HepG2 (cell line): ENCODE data around the gene SLC15A3. TPM values are rescaled to one million over a fixed set of nuclear protein-coding genes. Genes with fewer than 3 reads are reported as not detected.
"Not testable (repeated sequence)": the region's sequence is repeated elsewhere in the genome, so short reads cannot be mapped to it uniquely, and the experiment has no call there.

ENCODE experiments used
- ATAC-seq: fragments of 200-7000 bp; cut with Tn5 transposase; 3 replicates; pipeline ENCODE4 v1.9.1; 2020; ENCODE audit warnings: mild to moderate bottlenecking, moderate library complexity
- BruUV-seq: library from RNA; stranded (reverse); fragments of 400-500 nt; replicated peaks from 2 replicates; lab custom pipeline; 2021; lab: Mats Ljungman, UMichigan
- CTCF ChIA-PET: fragments of 300-600 bp; formaldehyde crosslinking; extraction: SDS; loops from one replicate; lab custom pipeline; 2021; ENCODE audit warnings: low total read pairs, inconsistent platforms, low intra/inter-chr PET ratio; lab: Yijun Ruan, JAX
- POLR2A ChIA-PET: fragments of 350-600 bp; sonication (Branson Sonifier 250); formaldehyde crosslinking; loops from one replicate; lab custom pipeline; 2020; ENCODE audit warnings: antibody characterized with exemption, inconsistent platforms; lab: Yijun Ruan, JAX
- DNase-seq: peaks from one replicate; pipeline ENCODE4 v3.0.0-alpha.2; 2015; ENCODE audit warnings: low spot score
- FAIRE-seq: peaks from 3 replicates; lab custom pipeline; 2011; peaks lifted over from hg19 to GRCh38; lab: Jason Lieb, UNC
- H2AFZ ChIP-seq: one replicate; pipeline ENCODE4 v1.6.1; 2011; ENCODE audit warnings: low read length, inconsistent platforms
- H3K27ac ChIP-seq: fragments of 300-600 bp; 3 replicates; pipeline ENCODE4 v1.8.0; 2011; ENCODE audit warnings: mixed run types, mild to moderate bottlenecking, mixed read lengths, low read length, inconsistent platforms; ENCODE audit not compliant: insufficient read depth; ENCODE audit errors: extremely low read length
- H3K27me3 ChIP-seq, 2 experiments: fragments of 200-600 bp in 1 of 2; 2 replicates in 1 of 2; 3 replicates in 1 of 2; pipeline versions ENCODE4 v1.6.0 to v1.8.0; 2011; ENCODE audit warnings: low read length in 2 of 2, mild to moderate bottlenecking in 2 of 2, moderate library complexity in 2 of 2, inconsistent platforms in 1 of 2; ENCODE audit not compliant: insufficient read depth in 2 of 2, control insufficient read depth in 1 of 2
- H3K36me3 ChIP-seq, 2 experiments: fragments of 200-600 bp in 1 of 2; replicated peaks in 1 of 2; 2 replicates in 1 of 2; 3 replicates in 1 of 2; pipeline versions ENCODE4 v1.5.1 to v1.8.0; 2011; ENCODE audit warnings: low read length in 2 of 2, inconsistent platforms in 1 of 2; ENCODE audit not compliant: insufficient read depth in 2 of 2, control insufficient read depth in 1 of 2
- H3K4me1 ChIP-seq: 2 replicates; pipeline ENCODE4 v1.5.1; 2012; ENCODE audit warnings: low read length, inconsistent platforms; ENCODE audit not compliant: insufficient read depth
- H3K4me2 ChIP-seq: 2 replicates; pipeline ENCODE4 v1.6.0; 2011; ENCODE audit warnings: low read depth, low read length, inconsistent platforms
- H3K4me3 ChIP-seq, 3 experiments: fragments of 200-600 bp in 1 of 3; sonication (generic), shearing (Covaris generic) in 1 of 3; replicated peaks in 1 of 3; 2 replicates each; pipeline ENCODE4 v1.5.1; 2011 to 2016; ENCODE audit warnings: low read length in 3 of 3, inconsistent platforms in 2 of 3, low read depth in 2 of 3, mild to moderate bottlenecking in 2 of 3, control low read depth in 1 of 3, mixed read lengths in 1 of 3; ENCODE audit not compliant: insufficient read depth in 1 of 3
- H3K79me2 ChIP-seq: one replicate; pipeline ENCODE4 v1.6.1; 2011; ENCODE audit warnings: low read length, inconsistent platforms; ENCODE audit not compliant: insufficient read depth
- H3K9ac ChIP-seq: 2 replicates; pipeline ENCODE4 v1.6.0; 2011; ENCODE audit warnings: mild to moderate bottlenecking, low read depth, low read length, inconsistent platforms; ENCODE audit not compliant: insufficient read depth
- H3K9me3 ChIP-seq: 2 replicates; pipeline ENCODE4 v1.5.1; 2012; ENCODE audit warnings: mild to moderate bottlenecking, low read length
- H4K20me1 ChIP-seq: 2 replicates; pipeline ENCODE4 v1.6.0; 2011; ENCODE audit warnings: inconsistent platforms, mild to moderate bottlenecking, low read length, moderate library complexity; ENCODE audit not compliant: insufficient read depth
- ELF1 ChIP-seq: sonication (generic); formaldehyde crosslinking; IDR thresholded peaks from 2 replicates; pipeline ENCODE4 v1.4.0; 2020; ENCODE audit warnings: missing genetic modification reagents
- ZNF101 ChIP-seq: sonication (generic); formaldehyde crosslinking; IDR thresholded peaks from 2 replicates; pipeline ENCODE4 v1.4.0; 2020; ENCODE audit warnings: mild to moderate bottlenecking, low read depth, missing genetic modification reagents, borderline replicate concordance
- ZNF230 ChIP-seq: sonication (generic); formaldehyde crosslinking; IDR thresholded peaks from 2 replicates; pipeline ENCODE4 v1.4.0; 2020; ENCODE audit warnings: mild to moderate bottlenecking, missing genetic modification reagents
- ZNF839 ChIP-seq: sonication (generic); formaldehyde crosslinking; IDR thresholded peaks from 2 replicates; pipeline ENCODE4 v1.4.0; 2020; ENCODE audit warnings: missing genetic modification reagents, mild to moderate bottlenecking, borderline replicate concordance
- ZNF879 ChIP-seq: sonication (generic); formaldehyde crosslinking; IDR thresholded peaks from 2 replicates; pipeline ENCODE4 v1.8.1; 2023; ENCODE audit warnings: missing genetic modification reagents
- WGBS: methylation state at CpG from one replicate; pipeline ENCODE4 v1.1.6; 2017; ENCODE audit warnings: low lambda C conversion rate; 5-methylcytosine and 5-hydroxymethylcytosine counted together
- in situ Hi-C: cut with HindIII; loops from 2 replicates; pipeline ENCODE4 v1.10.0; 2017; ENCODE audit warnings: low pct_unique_long_range_greater_than_20kb; ENCODE audit not compliant: extremely low pct_ligation_motif_present
- intact Hi-C: fragments of 100-400 bp; cut with micrococcal nuclease; formaldehyde crosslinking; loops from one replicate; pipeline ENCODE4 v1.10.0; 2022; ENCODE audit not compliant: unreplicated experiment
- polyA plus RNA-seq, 8 experiments: library from polyadenylated mRNA; depleted of rRNA in 3 of 8; stranded (reverse) in 7 of 8; unstranded in 1 of 8; fragments of >200 nt; fragmentation: Illumina TruSeq in 4 of 8; extraction: Trizol in 4 of 8; gene quantifications; 2 replicates each; pipeline versions ENCODE4 v1.2.1 to v1.2.3, GENCODE V29; 2011 to 2016; ENCODE audit warnings: low read depth in 4 of 8, missing spikeins in 1 of 8, mixed read lengths in 1 of 8; ENCODE audit not compliant: insufficient read depth in 1 of 8
- total RNA-seq, 5 experiments: library from RNA; depleted of rRNA; stranded (reverse); fragments of >200 nt; fragmentation: Illumina TruSeq; extraction: Trizol; gene quantifications; 2 replicates each; pipeline ENCODE4 v1.2.3, GENCODE V29; 2016; ENCODE audit warnings: low read depth in 1 of 5
- TF ChIP-seq, protein P1 (sequence below): sonication (generic); formaldehyde crosslinking; IDR thresholded peaks from 2 replicates; pipeline ENCODE4 v1.4.0; 2020; ENCODE audit warnings: mild to moderate bottlenecking, missing genetic modification reagents

Gene SLC15A3
- total and polyA plus RNA-seq, 2 of the 13 experiments (the other 11 are each of a cell fraction or from before 2014, with no cell fraction given) = 0.45 to 0.77 TPM

DNA sequence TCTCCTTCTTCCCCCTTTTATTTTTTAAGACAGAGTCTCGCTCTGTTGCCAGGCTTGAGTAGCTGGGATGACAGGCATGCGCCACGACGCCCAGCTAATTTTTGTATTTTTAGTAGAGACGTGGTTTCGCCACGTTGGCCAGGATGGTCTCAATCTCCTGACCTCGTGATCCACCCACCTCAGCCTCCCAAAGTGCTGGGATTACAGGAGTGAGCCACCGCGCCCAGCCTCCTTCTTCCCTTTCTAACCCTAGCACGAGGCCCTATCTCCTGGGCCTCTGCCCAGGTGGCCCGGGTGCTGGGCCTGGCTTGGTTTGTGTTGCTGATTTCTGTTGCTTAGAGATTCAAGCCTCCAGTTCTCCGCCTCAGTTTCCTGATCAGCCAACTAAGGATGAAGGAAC, 22.3 kb upstream of the SLC15A3 start:
- POLR2A ChIA-PET, H3K4me3 ChIP-seq, H3K36me3 ChIP-seq, H3K79me2 ChIP-seq, H3K4me1 ChIP-seq, H3K9me3 ChIP-seq, H4K20me1 ChIP-seq, intact Hi-C loops, in situ Hi-C loops, H3K4me2 ChIP-seq, H2AFZ ChIP-seq, CTCF ChIA-PET, FAIRE-seq, DNase-seq, BruUV-seq, ATAC-seq, H3K9ac ChIP-seq, H3K27ac ChIP-seq: not testable (repeated sequence)
- peaks cover 7 to 63% of the 10 kb centered on the region in 2 experiments; a peak in 4 of 5 replicates for H3K27me3 ChIP-seq
- WGBS = 52% methylated on average over 13 of the region's 13 CpGs

DNA sequence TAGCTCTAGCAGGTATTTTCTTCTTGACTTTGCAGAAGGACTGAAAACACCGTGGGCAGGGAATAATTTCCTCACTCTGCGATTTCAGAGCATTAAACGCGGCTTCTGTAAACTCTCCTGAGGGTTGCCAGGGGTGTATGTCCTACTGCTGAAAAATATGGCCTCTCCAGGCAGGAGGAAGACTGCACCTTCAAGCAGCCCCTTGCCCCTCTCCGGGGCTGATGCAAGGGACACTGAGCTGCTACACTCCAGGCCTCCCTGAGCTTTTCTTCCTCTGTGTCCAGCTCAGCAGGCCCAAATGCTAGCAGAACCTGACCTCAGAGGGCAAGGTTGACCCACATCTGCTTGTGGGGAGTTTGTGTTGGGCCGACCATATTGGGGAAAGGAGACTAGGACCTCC, 21.7 kb upstream of the SLC15A3 start:
- Histone ChIP-seq H3K4me2 (no peak overlapping the region), H3K9me3 (no peaks in the 10 kb centered on the region), H3K4me1 (no peaks in the 10 kb centered on the region), H4K20me1 (no peaks in the 10 kb centered on the region), H3K27ac (no peak overlapping the region), H3K36me3 (no peaks in the 10 kb centered on the region; a peak in 1 of 5 replicates), H3K9ac (no peak overlapping the region), H3K27me3 (peaks cover 7 to 60% of the 10 kb centered on the region in 2 experiments; a peak in 4 of 5 replicates), H3K79me2 (no peaks in the 10 kb centered on the region), H3K4me3 (no peak overlapping the region), H2AFZ (no peak overlapping the region)
- TF ChIP-seq, protein P1, sequence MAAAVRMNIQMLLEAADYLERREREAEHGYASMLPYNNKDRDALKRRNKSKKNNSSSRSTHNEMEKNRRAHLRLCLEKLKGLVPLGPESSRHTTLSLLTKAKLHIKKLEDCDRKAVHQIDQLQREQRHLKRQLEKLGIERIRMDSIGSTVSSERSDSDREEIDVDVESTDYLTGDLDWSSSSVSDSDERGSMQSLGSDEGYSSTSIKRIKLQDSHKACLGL (CRISPR knock-in tag) = no peak
- no peak for TF ChIP-seq ELF1 (CRISPR knock-in tag)
- no peak for TF ChIP-seq ZNF879
- TF ChIP-seq ZNF839 (CRISPR knock-in tag) = no peak
- TF ChIP-seq ZNF230 (CRISPR knock-in tag) = no peak
- no peak for TF ChIP-seq ZNF101
- BruUV-seq = no TSS peak
- ChIA-PET CTCF (no interaction called here), POLR2A (no interaction called here)
- WGBS = 6% methylated on average over 6 of the region's 6 CpGs
- DNase-seq (no peak), FAIRE-seq (no peak), ATAC-seq (no peak)
- intact Hi-C loops = no loop called here
- in situ Hi-C loops = no loop called here
